ENCODE data around the gene ADAMTS1.

Gene ADAMTS1

GRCh38 chr21:26840201-26840600 lies 5.0 kb downstream of the ADAMTS1 start:
- TF ChIP-seq CTCF (IDR thresholded peaks at IDR 0.05; ENCODE audit: control insufficient read depth, insufficient read depth, low read depth, low read length, missing control alignments): no peak
- H3K4me3 ChIP-seq (ENCODE audit: control insufficient read depth, low read depth, low read length): peak overlapping the region; percentile 33
- no peak for DNase-seq (ENCODE audit: low read depth)

- no peak for DNase-seq (ENCODE audit: low read depth)
- no peak overlapping the region for H3K4me3 ChIP-seq (ENCODE audit: control insufficient read depth, low read depth, low read length)
- TF ChIP-seq CTCF (IDR thresholded peaks at IDR 0.05; ENCODE audit: control insufficient read depth, insufficient read depth, low read depth, low read length, missing control alignments): no peak
Measured at GRCh38 chr21:26837539-26837938, 7.7 kb downstream of the ADAMTS1 start.

- no peak for DNase-seq (ENCODE audit: low read depth)
- H3K4me3 ChIP-seq (ENCODE audit: control insufficient read depth, low read depth, low read length): no peak overlapping the region
Measured at GRCh38 chr21:26836528-26836927, 8.7 kb downstream of the ADAMTS1 start.

GRCh38 chr21:26835714-26836265 lies 9.4 kb downstream of the ADAMTS1 start:
- no peak for TF ChIP-seq CTCF (IDR thresholded peaks at IDR 0.05; ENCODE audit: control insufficient read depth, insufficient read depth, low read depth, low read length, missing control alignments)
- no peak for DNase-seq (ENCODE audit: low read depth)
- H3K4me3 ChIP-seq (ENCODE audit: control insufficient read depth, low read depth, low read length): no peak overlapping the region

More at GRCh38 chr21:26836528-26836927, 8.7 kb downstream of the ADAMTS1 start:
- no peak for TF ChIP-seq CTCF (IDR thresholded peaks at IDR 0.05; ENCODE audit: control insufficient read depth, insufficient read depth, low read depth, low read length, missing control alignments)

- DNase-seq (ENCODE audit: low read depth): peak; percentile 71
- no peak overlapping the region for H3K4me3 ChIP-seq (ENCODE audit: control insufficient read depth, low read depth, low read length)
- no peak for TF ChIP-seq CTCF (IDR thresholded peaks at IDR 0.05; ENCODE audit: control insufficient read depth, insufficient read depth, low read depth, low read length, missing control alignments)
Measured at GRCh38 chr21:26835027-26835713, 10.0 kb downstream of the ADAMTS1 start.

- TF ChIP-seq CTCF (IDR thresholded peaks at IDR 0.05; ENCODE audit: control insufficient read depth, insufficient read depth, low read depth, low read length, missing control alignments): peak; percentile 39
- H3K4me3 ChIP-seq (ENCODE audit: control insufficient read depth, low read depth, low read length): no peak overlapping the region
- no peak for DNase-seq (ENCODE audit: low read depth)
Measured at GRCh38 chr21:26834181-26834905, 10.9 kb downstream of the ADAMTS1 start.
